ENCODE measurements around the gene ACY1. TPM values are rescaled to one million over a fixed set of nuclear protein-coding genes. Genes with fewer than 3 reads are reported as not detected.

ACY1 gene
- total RNA-seq, 4 donors from 2014 or later = 34.0 to 57.7 (median 52.1) TPM

DNA sequence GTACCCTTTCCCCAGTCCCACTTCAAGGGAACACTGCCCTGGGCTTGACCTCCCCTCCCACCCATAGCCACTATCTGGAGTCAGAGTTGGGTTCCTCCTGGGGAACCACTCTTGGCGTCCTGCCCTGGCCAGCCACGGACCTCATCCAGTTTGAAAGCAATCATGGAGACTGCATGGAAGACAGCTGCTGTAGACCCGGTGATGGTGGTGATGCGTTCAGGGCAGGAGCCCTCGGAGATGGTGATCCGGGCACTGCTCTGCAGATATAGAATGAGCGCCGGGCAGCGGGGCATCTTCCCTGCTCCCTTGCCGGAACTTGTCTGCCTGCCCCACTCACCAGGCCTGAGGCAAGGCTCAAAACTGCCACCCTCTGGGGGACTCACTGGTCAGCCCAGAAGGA, 22.9 kb upstream of the ACY1 start:
- TF ChIP-seq, protein P1, sequence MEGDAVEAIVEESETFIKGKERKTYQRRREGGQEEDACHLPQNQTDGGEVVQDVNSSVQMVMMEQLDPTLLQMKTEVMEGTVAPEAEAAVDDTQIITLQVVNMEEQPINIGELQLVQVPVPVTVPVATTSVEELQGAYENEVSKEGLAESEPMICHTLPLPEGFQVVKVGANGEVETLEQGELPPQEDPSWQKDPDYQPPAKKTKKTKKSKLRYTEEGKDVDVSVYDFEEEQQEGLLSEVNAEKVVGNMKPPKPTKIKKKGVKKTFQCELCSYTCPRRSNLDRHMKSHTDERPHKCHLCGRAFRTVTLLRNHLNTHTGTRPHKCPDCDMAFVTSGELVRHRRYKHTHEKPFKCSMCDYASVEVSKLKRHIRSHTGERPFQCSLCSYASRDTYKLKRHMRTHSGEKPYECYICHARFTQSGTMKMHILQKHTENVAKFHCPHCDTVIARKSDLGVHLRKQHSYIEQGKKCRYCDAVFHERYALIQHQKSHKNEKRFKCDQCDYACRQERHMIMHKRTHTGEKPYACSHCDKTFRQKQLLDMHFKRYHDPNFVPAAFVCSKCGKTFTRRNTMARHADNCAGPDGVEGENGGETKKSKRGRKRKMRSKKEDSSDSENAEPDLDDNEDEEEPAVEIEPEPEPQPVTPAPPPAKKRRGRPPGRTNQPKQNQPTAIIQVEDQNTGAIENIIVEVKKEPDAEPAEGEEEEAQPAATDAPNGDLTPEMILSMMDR (IDR thresholded peaks at IDR 0.05) = no peak
- ATAC-seq (ENCODE audit: low FRiP score) = no peak
- DNase-seq (ENCODE audit: low spot score) = no peak

DNA sequence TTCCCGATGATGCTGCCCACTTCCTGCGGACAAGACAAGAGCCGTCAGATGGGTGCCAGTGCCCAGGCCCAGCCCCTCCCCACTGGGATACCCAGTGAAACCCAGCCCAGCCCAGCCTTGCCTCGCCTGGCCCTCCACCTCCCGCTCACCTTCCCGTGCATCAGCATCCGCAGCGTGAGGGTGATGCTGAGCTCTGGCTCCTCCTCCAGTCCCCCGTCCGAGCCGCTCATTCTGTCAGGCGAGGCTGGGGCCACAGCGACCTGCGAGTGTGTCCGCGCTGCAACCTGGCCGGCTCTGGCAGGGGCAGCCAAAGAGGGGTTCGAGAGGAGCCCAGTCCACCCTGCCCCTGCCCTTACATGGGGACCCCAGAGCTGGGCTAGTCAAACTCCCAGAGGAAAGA, 22.3 kb upstream of the ACY1 start:
- DNase-seq (ENCODE audit: low spot score) (no peak), ATAC-seq (ENCODE audit: low FRiP score) (no peak)
- TF ChIP-seq, protein P1 (IDR thresholded peaks at IDR 0.05) = no peak

DNA sequence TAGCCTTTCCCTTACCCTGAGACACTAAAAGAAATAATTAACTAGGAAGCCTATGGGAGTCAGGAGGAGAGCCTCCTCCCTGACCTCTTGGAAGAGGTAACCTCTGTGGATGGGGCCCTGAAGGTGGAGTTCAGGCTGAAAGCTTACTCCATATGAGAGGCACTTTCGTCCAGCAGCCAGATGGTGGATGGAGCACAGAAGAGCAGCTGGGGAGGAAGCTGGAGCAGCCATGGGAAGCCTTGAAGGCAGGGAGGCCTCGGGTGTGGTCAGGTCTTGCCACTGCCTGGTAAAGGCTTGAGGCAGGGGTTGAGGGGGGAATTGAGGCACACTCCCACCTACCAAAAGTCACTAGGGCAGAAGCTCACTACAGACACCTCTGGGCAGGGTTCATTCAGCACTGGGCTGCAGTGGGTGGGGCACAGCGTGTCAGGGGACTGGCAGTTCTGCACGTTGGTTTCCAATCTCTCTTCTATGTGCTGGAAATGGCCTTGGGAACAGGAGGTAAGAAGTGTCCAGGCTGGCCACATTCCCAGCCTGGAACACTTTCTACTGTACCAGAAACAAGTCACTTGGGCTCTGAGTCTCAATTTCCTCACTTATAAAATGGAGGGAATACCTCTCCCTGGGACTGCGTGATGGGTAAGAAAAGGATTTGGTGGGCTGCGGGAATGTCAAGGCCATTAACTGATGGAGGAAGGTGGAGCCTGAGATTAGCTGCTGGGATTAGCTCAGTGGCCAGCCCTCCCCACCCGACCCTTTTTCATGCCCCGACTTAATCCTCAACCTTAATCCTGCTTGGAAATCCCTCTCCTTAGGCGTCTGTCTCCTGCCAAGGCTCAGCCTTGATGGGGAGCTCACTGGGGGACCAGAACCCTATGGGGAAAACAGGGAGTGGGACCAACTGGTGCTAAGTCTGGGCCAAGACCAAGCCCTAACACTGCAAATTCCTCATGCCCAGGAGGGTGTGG, 21.4 kb upstream of the ACY1 start:
- ATAC-seq (ENCODE audit: low FRiP score) = no peak
- TF ChIP-seq, protein P1 (IDR thresholded peaks at IDR 0.05) = no peak
- no peak for DNase-seq (ENCODE audit: low spot score)

DNA sequence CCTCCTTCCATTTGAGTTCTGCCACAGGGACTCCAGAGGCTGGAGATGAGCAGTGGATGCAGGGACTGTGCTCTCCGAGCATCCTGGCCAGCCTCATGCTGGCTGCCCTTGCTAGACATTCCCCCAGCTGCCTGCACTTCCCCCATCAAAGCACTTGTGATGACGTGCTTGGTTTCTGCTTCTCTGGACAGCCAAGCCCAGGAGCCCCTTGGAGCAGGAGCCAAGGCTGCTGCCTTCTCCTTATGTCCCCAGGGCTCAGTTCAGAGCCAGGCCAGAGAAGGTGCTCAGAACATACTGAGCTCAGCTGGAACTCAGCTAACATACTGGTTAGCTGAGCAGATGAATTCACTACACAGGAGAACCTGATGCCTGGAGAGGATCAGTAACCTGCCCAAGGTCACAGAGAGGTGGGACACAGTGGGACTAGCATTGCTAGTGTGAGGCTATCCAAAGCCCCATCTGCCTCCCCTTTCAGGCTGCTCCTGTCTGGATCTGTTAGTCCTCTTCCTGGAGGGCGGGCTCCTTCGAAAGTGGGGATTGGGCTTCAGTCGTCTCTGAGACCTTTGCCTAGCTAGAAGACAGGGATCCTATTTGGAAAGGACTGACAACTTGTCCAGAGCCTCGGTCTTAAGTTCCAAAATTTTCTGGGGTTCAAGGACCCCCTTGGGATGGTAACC, 20.3 kb upstream of the ACY1 start:
- TF ChIP-seq, protein P1 (IDR thresholded peaks at IDR 0.05) = no peak
- DNase-seq (ENCODE audit: low spot score) = no peak
- ATAC-seq (ENCODE audit: low FRiP score) = no peak

DNA sequence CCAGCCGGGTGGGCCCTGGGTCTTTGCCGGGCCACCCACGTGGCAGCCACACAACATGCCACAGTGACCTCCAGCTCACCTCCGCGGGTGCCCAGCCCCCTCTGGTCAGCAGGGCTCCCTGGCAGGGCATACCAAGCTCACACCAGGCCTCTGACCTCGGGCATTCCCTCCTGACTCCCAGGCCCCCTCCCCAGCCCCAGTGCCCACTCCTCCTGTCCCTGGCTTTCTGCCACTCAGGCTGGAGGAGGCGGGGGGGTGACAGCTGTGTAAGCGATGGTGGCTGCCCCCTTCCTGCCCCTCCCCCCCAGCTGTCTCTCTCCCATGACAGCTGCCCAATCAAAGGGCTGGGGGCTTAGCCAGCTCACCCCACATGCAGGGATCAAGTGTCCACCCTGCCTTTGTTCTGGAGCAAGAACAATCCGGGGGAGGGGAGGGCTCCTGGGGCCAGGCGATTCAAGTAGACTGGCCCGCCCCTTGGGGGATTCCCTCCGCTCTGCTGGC, 19.3 kb upstream of the ACY1 start:
- ATAC-seq (ENCODE audit: low FRiP score) (no peak), DNase-seq (ENCODE audit: low spot score) (no peak)
- TF ChIP-seq, protein P1 (IDR thresholded peaks at IDR 0.05) = no peak

DNA sequence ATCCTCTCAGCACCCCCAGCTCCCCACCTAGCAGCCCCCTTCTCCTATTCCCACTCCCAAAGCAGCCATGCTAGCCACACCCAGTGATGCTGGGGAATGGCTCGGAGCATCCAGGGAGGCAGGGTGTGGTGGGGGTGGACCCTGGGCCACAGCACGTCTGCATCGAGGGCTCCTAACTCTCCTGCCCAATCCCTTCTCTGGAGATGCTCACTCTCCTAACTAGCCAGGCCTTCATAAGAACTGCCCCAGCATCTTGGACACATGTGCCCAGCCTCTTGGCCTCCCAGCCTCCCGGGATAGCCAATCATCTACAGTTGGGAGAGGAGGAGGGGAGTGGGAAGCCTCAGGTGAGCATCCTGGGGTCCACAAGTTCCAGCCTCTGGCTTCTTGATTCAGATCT, 18.8 kb upstream of the ACY1 start:
- ATAC-seq (ENCODE audit: low FRiP score) = no peak
- TF ChIP-seq, protein P1 (IDR thresholded peaks at IDR 0.05) = no peak
- DNase-seq (ENCODE audit: low spot score) = no peak
